Measurements from ENCODE around the gene HSP90AB1. TPM values are rescaled to one million over a fixed set of nuclear protein-coding genes. Genes with fewer than 3 reads are reported as not detected.
A peak's percentile ranks its signal among the peaks of the same experiment; 100 is the strongest.

Gene HSP90AB1
- total RNA-seq, 3 donors from 2014 or later (not counting 1 experiment from before 2014, with no cell fraction given): 256 to 372 (median 308) TPM

GRCh38 chr6:44298055-44298803 is 51.3 kb downstream of the HSP90AB1 start:
- H3K27ac Mint-ChIP-seq: no peak overlapping the region
- WGBS (ENCODE audit: insufficient coverage): 70% methylated on average over 20 of the region's 20 CpGs

GRCh38 chr6:44298864-44299263 is 52.0 kb downstream of the HSP90AB1 start:
- H3K4me3 Mint-ChIP-seq: no peak overlapping the region
- H3K9me3 ChIP-seq (ENCODE audit: control insufficient read depth, insufficient read depth, low read length): no peaks in the 10 kb centered on the region
- ATAC-seq (no peak), DNase-seq (no peak)
- peaks cover 20 to 29% of the 10 kb centered on the region in 2 donors for H3K27me3 Mint-ChIP-seq (ENCODE audit: low read depth in 2 of 2)
- H3K36me3 Mint-ChIP-seq: no peaks in the 10 kb centered on the region
- peaks cover 25% of the 10 kb centered on the region for H3K27me3 ChIP-seq (ENCODE audit: control insufficient read depth, insufficient read depth, low read length)
- H3K9me3 Mint-ChIP-seq: no peaks in the 10 kb centered on the region
- H3K4me3 ChIP-seq (ENCODE audit: low read length): no peak overlapping the region
- no peak for TF ChIP-seq CTCF (IDR thresholded peaks at IDR 0.05)
- peaks cover 0 to 12% of the 10 kb centered on the region in 2 donors for H3K4me1 Mint-ChIP-seq
- intact Hi-C loops (cut with micrococcal nuclease): no loop called here
- no peak overlapping the region for H3K27ac Mint-ChIP-seq
- H3K36me3 ChIP-seq (ENCODE audit: control insufficient read depth, insufficient read depth, low read length): peaks cover 33% of the 10 kb centered on the region
- no peak overlapping the region for H3K27ac ChIP-seq (ENCODE audit: low read length)
- H3K4me1 ChIP-seq (ENCODE audit: control insufficient read depth, insufficient read depth, low read length): peaks cover 14% of the 10 kb centered on the region
- WGBS (ENCODE audit: insufficient coverage): 91% methylated on average over 3 of the region's 3 CpGs

More at GRCh38 chr6:44298055-44298803, 51.3 kb downstream of the HSP90AB1 start:
- intact Hi-C loops (cut with micrococcal nuclease): no loop called here
- no peaks in the 10 kb centered on the region for H3K9me3 Mint-ChIP-seq
- H3K4me3 ChIP-seq (ENCODE audit: low read length): no peak overlapping the region
- no peak overlapping the region for H3K27ac ChIP-seq (ENCODE audit: low read length)
- DNase-seq: no peak
- no peak for TF ChIP-seq CTCF (IDR thresholded peaks at IDR 0.05)
- peaks cover 25% of the 10 kb centered on the region for H3K27me3 ChIP-seq (ENCODE audit: control insufficient read depth, insufficient read depth, low read length)
- H3K9me3 ChIP-seq (ENCODE audit: control insufficient read depth, insufficient read depth, low read length): no peaks in the 10 kb centered on the region
- peaks cover 14% of the 10 kb centered on the region for H3K4me1 ChIP-seq (ENCODE audit: control insufficient read depth, insufficient read depth, low read length)
- H3K27me3 Mint-ChIP-seq (ENCODE audit: low read depth in 2 of 2): peaks cover 26 to 33% of the 10 kb centered on the region in 2 donors
- no peaks in the 10 kb centered on the region for H3K36me3 Mint-ChIP-seq
- no peak for ATAC-seq
- peak overlapping the region; percentile 45 for H3K4me3 Mint-ChIP-seq
- peaks cover 0 to 12% of the 10 kb centered on the region in 2 donors for H3K4me1 Mint-ChIP-seq
- peaks cover 28% of the 10 kb centered on the region for H3K36me3 ChIP-seq (ENCODE audit: control insufficient read depth, insufficient read depth, low read length)

- DNase-seq (no peak), ATAC-seq (no peak)
- Histone ChIP-seq H3K4me3 (ENCODE audit: low read length) (no peak overlapping the region), H3K27me3 (ENCODE audit: control insufficient read depth, insufficient read depth, low read length) (peaks cover 19% of the 10 kb centered on the region), H3K36me3 (ENCODE audit: control insufficient read depth, insufficient read depth, low read length) (peaks cover 47% of the 10 kb centered on the region), H3K9me3 (ENCODE audit: control insufficient read depth, insufficient read depth, low read length) (no peaks in the 10 kb centered on the region), H3K4me1 (ENCODE audit: control insufficient read depth, insufficient read depth, low read length) (peaks cover 14% of the 10 kb centered on the region), H3K27ac (ENCODE audit: low read length) (no peak overlapping the region)
- peaks cover 12 to 20% of the 10 kb centered on the region in 2 donors for H3K27me3 Mint-ChIP-seq (ENCODE audit: low read depth in 2 of 2)
- no peaks in the 10 kb centered on the region for H3K36me3 Mint-ChIP-seq
- WGBS (ENCODE audit: insufficient coverage): 80% methylated on average over 7 of the region's 7 CpGs
- TF ChIP-seq CTCF (IDR thresholded peaks at IDR 0.05): no peak
- peaks cover 0 to 12% of the 10 kb centered on the region in 2 donors for H3K4me1 Mint-ChIP-seq
- no peaks in the 10 kb centered on the region for H3K9me3 Mint-ChIP-seq
- no peak overlapping the region for H3K27ac Mint-ChIP-seq
- no peak overlapping the region for H3K4me3 Mint-ChIP-seq
- intact Hi-C loops (cut with micrococcal nuclease): no loop called here
Observed at GRCh38 chr6:44300292-44300823, 53.5 kb downstream of the HSP90AB1 start.

Data from natural killer cell (primary cell).